ENCODE results near the gene TAS2R30.

The TAS2R30 gene, protein sequence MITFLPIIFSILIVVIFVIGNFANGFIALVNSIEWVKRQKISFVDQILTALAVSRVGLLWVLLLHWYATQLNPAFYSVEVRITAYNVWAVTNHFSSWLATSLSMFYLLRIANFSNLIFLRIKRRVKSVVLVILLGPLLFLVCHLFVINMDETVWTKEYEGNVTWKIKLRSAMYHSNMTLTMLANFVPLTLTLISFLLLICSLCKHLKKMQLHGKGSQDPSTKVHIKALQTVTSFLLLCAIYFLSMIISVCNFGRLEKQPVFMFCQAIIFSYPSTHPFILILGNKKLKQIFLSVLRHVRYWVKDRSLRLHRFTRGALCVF

DNA sequence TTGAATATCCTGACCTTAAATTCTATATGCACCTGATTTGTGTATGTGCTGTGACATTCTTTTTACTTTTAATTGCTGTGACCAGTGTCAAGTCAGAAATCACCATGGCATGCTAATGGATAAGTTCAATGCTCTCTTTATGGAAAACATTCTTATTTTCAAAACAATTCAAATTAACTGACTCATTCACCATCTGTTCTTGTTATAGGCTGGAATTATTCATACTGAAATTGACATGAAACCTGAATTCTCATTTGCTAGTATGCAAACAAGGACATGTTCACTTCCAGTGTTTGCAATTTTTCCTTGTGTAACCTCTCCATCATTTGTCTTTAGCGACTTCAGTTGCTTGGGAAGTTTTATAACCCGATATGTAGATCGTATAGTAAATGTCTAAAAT lies at the start of gene TAS2R30:
Gene TAS2R30, minus strand, starts transcription at position 340 of the 400 bp plus-strand sequence. CDS start 400 bp downstream, outside the sequence.
- ATAC-seq, result no peak

DNA sequence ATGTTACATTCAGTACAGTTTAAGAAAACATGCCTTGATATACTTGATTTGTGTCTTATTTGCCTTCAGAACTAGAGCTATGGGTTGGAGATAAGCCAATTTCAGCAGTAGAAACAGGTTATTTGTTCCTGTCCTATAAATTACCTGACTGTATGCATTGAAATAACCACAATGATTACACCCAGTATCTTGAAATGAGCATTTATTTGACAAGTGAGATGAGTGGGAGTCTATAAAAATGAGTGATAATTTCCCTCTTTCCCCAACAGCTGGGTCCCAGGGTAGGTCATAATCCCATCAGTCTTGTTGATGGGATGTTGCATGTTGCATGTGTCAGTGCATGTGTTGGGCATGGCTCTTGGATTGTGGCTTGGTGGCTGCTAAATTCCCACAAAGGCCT lies 48.6 kb upstream of the TAS2R30 start:
- ATAC-seq, result no peak

DNA sequence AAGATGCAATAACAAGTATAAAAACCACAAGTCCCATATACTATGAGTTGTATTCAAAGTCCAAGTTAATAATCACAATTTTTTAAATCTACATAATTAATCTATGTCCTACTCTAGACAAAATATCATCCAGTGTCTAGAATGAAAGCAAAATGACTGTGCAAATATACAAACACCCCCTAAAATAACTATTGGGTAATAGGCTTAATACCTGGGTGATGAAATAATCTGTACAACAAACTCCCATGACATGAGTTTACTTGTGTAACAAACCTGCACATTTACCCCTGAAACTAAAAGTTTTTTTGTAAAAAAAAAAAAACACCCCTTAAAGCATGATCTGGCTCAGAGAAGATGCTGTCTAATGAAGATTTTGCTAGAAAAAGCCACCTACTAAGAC lies 48.1 kb upstream of the TAS2R30 start:
- ATAC-seq, result no peak

DNA sequence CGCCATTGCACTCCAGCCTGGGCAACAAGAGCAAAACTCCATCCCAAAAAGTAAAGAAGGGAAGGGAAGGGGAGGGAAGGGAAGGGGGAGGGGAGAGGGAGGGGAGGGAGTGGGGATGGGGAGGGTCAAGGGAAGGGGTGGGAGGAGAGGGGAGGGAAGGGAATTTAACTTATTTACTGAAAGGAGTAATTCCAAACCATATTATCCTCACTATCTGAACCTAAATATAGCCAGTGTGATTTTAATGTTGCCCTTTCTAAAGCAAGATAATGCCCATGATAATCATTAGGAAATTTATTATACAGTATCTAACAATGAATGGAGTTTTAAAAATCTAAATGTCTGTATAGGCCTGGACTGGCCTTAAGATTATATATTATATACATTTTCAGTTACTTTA lies 43.8 kb upstream of the TAS2R30 start:
- ATAC-seq, result no peak

DNA sequence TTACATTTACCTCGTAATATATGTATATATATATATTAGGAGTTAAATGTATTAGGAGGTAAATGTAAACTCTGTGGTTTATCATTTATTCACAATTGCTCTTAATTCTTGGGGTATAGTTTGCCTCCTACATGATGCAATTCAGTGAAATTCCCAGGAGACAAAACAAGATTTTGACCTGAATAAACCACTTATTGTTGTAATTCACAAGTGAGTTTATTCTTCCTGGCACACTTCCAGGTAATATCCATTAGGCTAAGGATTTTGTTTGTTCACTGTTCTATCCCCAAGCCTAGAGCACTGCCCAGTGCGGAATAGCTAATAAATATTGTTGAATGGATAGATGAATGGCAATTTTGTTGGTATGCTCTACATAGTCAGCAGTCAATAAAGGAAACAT lies 39.6 kb upstream of the TAS2R30 start:
- ATAC-seq, result no peak

DNA sequence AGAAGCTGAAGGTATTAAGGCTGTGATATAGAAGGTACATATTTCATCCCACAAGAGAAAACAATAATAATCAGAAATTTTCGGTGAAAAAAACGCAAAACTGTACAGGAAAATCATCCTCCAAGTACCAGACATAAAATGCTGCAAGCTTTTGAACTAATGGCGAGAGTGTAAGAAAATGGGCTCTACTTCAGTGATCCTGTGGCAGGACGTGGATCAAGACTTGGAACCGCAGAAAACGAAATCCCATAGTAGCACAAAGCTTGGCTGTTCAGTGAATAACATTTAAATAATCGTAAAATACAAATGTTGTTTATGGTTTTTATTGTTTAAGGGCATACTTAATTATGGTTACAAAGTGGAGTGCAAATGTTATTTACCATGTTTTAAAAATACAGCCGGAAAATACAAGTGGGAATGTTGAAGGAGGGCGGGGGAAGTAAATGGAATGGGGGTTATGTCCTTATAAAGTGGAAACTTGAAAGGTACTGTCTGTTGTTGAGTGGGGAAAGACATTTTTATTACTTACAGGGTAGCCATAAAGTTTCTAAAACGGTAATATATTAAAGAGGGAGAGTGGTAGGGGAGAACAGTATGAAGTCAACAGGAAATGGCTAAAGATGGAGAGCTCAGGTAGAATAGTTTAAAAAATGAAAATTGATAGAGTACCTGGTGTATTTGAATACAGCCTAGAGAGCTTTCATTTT lies 37.7 kb upstream of the TAS2R30 start:
- no peak for ATAC-seq

DNA sequence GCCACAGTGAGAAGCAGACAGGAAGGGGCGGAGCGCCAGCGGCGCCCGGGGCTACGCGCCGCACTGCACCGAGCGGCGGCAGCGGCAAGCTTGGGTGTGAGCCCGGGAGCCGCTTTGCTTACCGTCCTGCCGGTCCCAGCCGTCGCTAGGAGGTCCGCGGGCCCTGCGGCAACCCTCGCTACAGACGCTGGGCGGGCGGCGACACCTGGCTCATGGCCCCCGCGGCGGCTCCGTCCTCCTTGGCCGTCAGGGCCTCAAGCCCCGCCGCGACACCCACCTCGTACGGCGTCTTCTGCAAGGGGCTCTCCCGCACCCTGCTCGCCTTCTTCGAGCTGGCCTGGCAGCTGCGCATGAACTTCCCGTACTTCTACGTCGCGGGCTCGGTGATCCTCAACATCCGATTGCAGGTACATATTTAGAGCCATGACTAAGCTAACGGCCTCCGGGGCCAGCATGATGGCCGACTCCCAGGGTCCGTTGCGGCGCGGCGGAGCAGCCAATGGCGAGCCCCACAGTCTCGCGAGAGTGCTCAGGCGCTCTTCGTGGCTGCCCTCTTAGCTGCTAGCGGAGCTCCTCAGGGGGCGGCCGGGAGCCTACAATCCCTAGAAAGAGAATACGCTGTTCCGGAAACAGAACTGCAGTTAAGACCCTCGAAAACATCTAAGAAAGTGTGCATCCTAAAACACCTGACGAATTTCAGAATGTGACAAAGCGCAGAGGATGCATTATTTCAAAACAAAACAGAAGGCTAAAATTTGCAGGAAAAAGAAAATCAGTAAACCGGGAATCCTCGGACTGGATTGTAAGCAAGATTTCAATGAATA lies 36.9 kb upstream of the TAS2R30 start, which contains the start of gene SMIM10L1:
Gene SMIM10L1, plus strand, starts transcription at position 50 of the 824 bp plus-strand sequence. Its CDS starts 163 bp downstream, at position 213.
- peak; percentile 96 to 97 for ATAC-seq

DNA sequence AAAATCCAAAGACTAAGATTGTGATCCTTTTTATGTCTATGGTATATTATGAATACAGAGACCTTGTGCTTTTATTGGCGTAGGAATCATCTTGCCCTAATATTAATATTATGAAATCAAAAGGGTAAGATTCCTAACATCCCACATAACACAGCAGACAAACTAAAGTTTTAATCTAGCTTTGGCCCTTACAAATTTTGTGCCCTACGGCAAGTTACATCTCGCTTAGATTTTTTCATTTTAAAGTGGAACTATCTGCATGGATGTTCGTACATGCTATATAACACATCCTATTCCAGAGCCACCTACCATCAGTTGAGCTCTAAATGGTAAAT lies 36.3 kb upstream of the TAS2R30 start:
- no peak for ATAC-seq

DNA sequence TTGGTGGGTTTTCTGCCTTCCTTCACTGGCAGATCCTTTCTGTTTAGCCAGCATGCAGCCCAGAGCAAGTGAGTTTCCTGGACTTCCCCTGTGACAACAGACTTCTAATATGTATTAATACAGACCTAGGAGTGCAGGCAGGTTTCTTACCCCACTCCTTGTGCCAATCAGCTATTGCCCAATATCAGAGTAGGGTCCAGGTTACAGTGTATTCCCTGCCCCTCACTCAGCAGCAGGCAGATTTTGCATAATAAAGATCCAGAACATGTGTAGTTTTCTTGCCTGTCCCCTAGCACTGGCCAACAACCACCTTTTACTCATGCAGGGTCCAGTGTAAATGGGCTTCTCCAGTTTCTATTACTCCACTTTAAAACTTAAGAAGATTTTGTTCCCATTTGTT lies 31.9 kb upstream of the TAS2R30 start:
- no peak for ATAC-seq

DNA sequence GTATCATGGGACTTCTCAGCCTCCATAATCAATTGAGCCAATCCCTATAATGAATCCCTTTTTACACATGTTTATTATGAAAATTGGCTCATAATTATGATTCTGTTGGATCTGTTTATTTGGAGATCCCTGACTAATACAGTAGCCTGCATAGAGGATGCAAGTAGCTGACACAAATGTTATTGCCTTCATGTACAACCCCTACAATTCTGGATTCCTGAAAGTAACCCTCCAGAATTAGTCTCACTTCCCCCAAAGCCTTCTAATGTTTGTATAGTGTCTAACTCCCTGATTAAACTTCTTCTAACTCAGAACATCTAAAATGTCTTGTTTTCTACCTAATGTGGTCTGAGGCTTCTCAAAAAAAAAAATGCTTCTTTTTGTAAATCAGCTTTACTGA lies 29.9 kb upstream of the TAS2R30 start:
- ATAC-seq, result no peak

DNA sequence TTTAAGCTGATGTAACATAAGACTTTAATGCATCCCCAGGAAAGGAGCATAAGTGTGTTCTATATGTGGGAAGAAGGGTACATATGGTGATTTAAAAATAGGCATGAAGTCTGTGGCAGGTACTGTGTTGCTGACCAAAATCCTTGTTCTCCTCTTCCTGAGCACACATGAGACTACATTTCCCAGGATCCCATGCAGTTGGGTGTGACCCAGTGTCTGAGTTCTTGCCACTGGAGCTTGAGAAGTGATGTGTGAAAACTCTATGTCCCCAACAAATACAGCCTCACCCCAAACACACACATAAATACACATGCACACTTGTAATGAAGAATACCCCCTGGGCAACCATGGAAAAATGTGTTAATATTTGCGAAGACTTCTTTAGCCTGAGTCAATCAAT lies 28.1 kb upstream of the TAS2R30 start:
- ATAC-seq, result no peak

DNA sequence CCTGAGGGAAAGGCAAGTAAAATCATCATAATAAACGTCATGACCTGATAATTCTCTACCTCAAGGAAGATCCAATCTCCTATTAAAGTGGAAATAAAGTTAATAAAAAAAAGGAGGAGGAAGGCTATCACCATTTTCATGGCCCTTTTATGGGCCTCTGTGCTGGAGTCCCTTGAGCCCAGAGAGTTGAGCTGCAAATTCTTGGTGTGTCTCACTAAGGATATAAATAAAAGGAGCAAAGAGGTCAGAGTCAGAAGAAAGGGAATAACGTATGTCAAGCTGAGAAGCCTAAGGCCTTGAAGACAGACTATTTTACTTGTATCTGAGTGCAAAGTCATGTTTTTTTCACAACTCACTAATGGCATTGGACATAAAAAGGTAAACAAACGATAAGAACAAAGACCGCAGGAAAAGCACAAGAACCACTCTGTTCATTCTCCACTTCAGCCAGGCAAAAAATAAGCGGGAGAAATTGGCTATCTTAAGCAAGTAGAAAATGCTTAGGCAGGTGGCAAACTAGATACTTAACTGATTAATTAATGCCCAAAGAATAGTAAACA lies 24.5 kb upstream of the TAS2R30 start:
- ATAC-seq, result no peak

DNA sequence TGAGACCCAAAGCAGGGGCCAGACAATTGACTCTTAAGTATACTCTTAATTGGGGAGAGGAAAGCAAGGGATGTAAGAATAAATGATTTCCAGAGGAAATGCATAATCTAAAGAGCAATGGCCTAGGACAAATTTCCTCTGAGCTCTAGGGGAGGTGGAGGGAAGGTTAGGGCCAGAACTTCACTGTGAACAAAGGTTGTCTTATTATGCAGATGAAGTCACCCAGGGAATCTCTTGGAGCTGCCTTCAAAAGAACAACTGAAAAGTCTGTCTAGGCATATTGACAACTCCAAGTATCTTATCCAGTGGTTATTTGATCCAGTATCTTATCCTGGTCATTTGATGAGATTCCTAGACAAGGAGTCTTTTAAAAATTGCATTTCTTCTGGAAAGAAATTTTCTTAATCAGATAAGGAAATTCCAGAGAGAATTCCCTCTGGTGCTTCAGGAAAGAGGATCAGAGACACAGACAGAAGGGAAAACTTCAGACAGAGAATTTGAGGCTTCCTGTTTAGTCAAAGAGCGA lies 20.0 kb upstream of the TAS2R30 start:
- ATAC-seq, result no peak

DNA sequence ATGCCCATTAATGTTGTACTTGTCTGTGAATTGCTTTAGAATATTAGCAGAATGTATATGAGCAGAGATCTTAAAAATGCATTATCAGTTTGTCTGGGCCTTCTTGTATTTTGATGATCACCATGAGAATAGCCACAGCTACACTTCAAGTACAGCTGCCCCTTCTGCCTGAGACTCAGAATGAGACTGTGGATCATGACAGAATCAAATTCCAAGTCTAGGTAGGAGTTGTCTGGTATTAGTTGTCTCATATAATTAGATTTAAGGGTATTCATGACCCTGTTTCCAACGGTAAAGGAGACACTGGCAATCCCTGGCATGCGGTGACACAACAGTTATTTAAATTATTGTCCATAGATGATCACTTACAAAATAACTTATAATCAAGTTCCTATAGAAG lies 18.3 kb upstream of the TAS2R30 start:
- ATAC-seq, result no peak

DNA sequence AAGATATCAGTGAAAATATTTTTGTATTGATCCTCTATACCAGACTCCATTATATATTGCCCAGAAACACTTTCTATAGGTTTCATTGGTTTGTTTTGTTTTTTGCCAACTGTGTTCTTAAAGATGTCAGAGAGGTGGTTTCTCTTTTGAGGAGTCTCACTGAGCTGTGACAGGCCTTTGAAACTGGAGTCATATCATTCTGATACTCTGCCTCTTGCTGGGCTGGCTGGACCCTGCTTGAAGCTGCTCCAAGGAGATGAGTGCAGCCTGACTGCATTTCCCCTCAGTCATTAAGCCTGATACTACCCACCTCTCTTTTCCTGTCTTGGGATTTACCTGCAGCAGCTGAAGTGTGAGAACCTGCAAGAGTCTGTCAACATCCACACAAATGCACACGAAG lies 16.4 kb upstream of the TAS2R30 start:
- ATAC-seq, result no peak

DNA sequence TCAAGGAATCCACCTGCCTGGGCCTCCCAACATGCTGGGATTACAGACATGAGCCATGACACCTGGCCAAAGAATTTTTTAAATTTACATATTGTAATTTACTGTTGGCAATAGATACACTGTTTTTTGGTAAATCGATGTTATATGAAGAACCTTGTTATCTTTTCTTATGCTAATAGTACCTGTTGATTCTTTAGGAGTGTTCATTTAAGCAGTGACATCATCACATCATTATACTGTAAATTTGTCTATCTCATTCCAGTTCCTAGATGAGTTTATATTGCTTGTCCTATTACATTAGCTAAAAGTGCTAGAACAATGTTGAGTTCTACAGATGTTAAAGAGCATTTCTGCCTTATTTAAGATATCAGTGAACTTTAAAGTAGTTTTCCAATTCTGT lies 13.0 kb upstream of the TAS2R30 start:
- ATAC-seq, result no peak

DNA sequence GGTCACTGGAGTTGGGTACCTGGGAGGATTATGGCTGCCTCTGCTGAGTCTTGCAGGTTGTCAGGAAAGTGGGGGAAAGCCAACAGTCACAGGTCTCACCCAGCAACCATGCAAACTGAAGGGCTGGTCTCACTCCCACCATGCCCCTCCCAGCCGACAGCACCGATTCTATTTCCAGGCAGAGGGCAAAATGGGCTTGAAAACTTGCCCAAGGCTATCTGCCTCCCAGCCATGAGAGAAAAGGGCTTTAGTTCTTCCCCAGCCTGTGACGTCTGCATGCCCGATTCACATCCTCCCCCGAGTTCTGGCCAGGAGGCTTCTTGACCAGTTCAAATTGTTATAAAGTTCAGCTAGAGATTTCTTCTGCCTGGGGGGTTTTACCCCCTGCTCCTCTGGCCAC lies 9.9 kb upstream of the TAS2R30 start:
- ATAC-seq, result no peak

DNA sequence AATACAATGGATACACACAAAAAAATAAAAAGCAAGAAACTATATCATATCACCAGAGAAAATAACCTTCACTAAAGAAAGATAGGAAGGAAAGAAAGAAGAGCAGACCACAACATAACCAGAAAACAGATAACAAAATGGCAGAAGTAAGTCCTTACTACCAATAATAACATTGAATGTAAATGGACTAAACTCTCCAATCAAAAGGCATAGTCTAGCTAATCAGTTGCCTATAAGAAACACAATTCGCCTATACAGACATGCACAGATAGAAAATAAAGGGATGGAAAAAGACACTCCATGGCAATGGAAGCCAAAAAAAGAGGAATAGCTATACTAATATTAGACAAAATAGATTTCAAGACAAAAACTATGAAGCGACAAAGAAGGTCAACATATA lies 8.9 kb upstream of the TAS2R30 start:
- ATAC-seq, result no peak

DNA sequence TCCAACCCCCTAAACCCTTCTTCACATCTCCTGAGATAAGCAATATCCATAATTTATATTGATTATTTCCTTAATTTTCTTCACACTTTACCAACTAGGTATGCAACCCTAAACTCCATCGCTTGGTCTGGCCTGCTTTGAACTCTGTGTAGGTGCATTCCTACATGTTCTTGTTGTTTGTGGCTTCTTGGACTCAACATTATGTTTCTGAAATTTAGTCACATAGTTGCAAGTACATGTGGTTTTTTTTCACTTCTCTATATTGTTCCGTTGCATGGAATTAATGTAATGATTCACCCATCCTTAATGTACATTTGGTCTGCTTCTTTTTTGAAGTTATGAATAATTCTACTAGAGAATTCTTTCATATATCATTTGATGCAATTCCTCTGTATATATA lies 1.6 kb upstream of the TAS2R30 start:
- ATAC-seq, result no peak

DNA sequence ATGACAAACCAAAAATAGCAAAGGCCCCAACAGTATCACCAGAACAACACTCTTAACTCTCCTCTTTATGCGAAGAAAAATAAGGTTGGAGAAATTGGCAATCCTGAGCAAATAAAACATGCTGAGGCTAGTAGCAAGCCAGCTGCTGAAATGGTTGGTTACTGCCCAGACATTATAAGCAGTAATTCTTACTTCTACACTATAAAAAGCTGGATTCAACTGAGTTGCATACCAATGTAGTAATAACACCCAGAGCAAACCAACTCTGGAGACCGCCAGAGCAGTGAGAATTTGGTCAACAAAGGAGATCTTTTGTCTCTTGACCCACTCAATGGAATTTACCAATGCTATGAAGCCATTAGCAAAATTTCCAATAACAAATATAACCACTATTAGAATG lies 628 bp downstream of the TAS2R30 start:
- ATAC-seq, result no peak

DNA sequence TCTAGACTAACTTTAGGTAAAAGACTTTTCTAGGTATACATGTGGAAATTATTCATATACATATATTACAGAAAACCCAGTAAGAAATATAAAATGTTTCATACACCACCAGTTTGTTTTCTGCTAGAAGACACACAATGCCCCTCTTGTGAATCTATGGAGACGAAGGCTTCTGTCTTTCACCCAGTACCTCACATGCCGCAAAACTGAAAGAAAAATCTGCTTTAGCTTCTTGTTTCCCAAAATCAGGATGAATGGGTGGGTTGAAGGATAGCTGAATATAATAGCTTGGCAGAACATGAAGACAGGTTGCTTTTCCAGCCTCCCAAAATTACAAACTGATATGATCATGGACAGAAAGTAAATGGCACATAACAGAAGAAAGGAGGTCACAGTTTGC lies 1.3 kb downstream of the TAS2R30 start:
- ATAC-seq, result no peak

DNA sequence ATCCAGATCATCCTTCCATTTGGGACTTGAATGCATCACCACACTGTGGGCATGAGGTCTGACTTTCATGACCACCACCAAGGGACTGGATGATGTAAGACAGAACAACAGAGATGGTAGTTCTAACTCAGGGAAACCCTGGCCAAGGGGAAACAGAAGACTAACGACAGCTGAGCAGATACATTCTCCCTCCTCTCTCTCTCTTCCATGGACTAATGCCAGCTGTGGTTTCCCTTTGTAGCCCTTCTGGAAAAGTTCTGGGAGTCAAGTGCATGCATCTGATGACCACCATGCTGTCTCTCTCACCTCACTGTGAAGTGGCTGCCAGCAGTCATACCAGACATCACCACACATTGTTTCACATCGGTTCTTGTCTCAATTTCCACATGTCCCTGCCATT lies 3.4 kb downstream of the TAS2R30 start:
- ATAC-seq, result no peak

DNA sequence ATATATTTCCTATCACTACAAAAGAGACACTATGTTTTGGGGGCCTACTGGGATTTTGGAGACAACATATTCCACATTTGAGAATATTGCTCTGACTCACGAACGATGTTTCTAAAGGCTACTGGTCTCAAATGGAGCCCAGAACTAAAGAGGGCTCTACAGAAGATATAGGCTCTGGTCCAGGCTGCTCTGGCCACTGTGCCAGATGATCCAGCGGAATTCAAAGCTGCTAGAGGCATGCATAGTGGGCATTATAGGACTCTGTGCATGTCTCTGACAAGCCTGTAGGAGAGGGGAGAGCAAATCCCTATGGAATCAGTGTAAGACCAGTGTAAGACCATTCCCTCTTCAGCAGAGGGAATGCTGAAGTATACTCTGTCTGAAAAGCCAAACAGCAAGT lies 4.1 kb downstream of the TAS2R30 start:
- ATAC-seq, result no peak

Measured in activated CD4-positive, CD25-positive, alpha-beta regulatory T cell treated with anti-CD3 and anti-CD28 coated beads, Interleukin-2, amount 50 U/mL, for 24 hours (primary cell).